GM19463 (cell line): ENCODE data around the gene LRFN5.

Experiments used
- ATAC-seq: cut with Tn5 transposase; IDR thresholded peaks from one replicate; pipeline ENCODE4 v1.9.1; 2021; ENCODE audit warnings: mild to moderate bottlenecking, moderate library complexity; ENCODE audit not compliant: unreplicated experiment

Gene LRFN5

GRCh38 chr14:41766772-41767171 is 160.1 kb downstream of the LRFN5 start:
- no peak for ATAC-seq

- ATAC-seq: no peak
These were observed 167.0 kb downstream of the LRFN5 start for GRCh38 chr14:41773536-41774279.

- ATAC-seq: no peak
These were observed 175.8 kb downstream of the LRFN5 start for GRCh38 chr14:41782511-41782910.

- ATAC-seq: no peak
These were observed 176.7 kb downstream of the LRFN5 start for GRCh38 chr14:41783403-41783802.

- ATAC-seq: no peak
These were observed 179.0 kb downstream of the LRFN5 start for GRCh38 chr14:41785696-41786095.

- ATAC-seq: no peak
These were observed 193.1 kb downstream of the LRFN5 start for GRCh38 chr14:41799817-41800216.

- ATAC-seq: no peak
These were observed 199.0 kb downstream of the LRFN5 start for GRCh38 chr14:41805633-41806032.

GRCh38 chr14:41806366-41806975 is 199.8 kb downstream of the LRFN5 start:
- no peak for ATAC-seq

- ATAC-seq: no peak
These were observed 203.7 kb downstream of the LRFN5 start for GRCh38 chr14:41810362-41810761.

GRCh38 chr14:41817626-41818025 is 210.9 kb downstream of the LRFN5 start:
- no peak for ATAC-seq

- ATAC-seq: no peak
These were observed 217.8 kb downstream of the LRFN5 start for GRCh38 chr14:41824441-41824840.

- ATAC-seq: no peak
These were observed 218.9 kb downstream of the LRFN5 start for GRCh38 chr14:41825622-41826021.

- ATAC-seq: no peak
These were observed 224.2 kb downstream of the LRFN5 start for GRCh38 chr14:41830714-41831406.

- no peak for ATAC-seq
These were observed 233.0 kb downstream of the LRFN5 start for GRCh38 chr14:41839661-41840060.

- no peak for ATAC-seq
These were observed 252.7 kb downstream of the LRFN5 start for GRCh38 chr14:41859336-41859735.

- ATAC-seq: no peak
These were observed 253.9 kb downstream of the LRFN5 start for GRCh38 chr14:41860586-41860985.

GRCh38 chr14:41865894-41866293 is 259.2 kb downstream of the LRFN5 start:
- no peak for ATAC-seq

GRCh38 chr14:41868396-41868795 is 261.7 kb downstream of the LRFN5 start:
- ATAC-seq: no peak

- ATAC-seq: no peak
These were observed 266.4 kb downstream of the LRFN5 start for GRCh38 chr14:41872931-41873685.

- ATAC-seq: no peak
These were observed 267.1 kb downstream of the LRFN5 start for GRCh38 chr14:41873686-41874317.

GRCh38 chr14:41875116-41875515 is 268.4 kb downstream of the LRFN5 start:
- ATAC-seq: no peak
